ENCODE measurements around the gene SHFL.

DNA sequence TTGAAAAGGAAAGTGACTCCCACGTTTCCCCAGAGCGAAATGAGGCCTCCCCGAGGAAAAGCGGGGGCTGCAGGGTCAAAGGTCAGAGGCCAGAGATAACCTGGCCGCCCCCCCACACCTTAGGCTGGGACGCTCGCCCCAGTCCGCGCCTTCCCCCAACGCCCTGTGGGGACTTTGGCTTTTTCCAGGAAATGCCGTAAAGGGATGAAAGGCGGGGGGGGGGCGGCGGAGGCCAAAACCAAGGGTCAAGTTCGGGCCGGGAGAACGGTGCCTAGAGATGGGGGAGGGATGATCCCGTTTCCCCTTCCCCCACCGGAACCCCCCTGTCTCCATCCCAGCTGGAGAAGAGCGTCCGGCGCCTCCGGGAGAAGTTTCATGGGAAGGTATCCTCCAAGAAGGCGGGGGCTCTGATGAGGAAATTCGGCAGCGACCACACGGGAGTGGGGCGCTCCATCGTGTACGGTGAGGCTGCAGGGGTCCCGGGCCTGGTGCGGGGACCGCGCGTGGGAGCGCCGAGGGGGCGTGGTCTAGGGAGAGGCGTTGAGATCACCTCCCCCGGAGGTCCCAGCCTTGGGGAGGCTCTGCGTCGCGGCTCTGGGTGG lies 575 bp downstream of the SHFL start:
- TF ChIP-seq, protein P1, sequence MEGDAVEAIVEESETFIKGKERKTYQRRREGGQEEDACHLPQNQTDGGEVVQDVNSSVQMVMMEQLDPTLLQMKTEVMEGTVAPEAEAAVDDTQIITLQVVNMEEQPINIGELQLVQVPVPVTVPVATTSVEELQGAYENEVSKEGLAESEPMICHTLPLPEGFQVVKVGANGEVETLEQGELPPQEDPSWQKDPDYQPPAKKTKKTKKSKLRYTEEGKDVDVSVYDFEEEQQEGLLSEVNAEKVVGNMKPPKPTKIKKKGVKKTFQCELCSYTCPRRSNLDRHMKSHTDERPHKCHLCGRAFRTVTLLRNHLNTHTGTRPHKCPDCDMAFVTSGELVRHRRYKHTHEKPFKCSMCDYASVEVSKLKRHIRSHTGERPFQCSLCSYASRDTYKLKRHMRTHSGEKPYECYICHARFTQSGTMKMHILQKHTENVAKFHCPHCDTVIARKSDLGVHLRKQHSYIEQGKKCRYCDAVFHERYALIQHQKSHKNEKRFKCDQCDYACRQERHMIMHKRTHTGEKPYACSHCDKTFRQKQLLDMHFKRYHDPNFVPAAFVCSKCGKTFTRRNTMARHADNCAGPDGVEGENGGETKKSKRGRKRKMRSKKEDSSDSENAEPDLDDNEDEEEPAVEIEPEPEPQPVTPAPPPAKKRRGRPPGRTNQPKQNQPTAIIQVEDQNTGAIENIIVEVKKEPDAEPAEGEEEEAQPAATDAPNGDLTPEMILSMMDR (IDR thresholded peaks at IDR 0.05 in 4 of 5, conservative IDR thresholded peaks at IDR 0.05 in 1 of 5), result no peak
- no peak for TF ChIP-seq POLR2A (IDR thresholded peaks at IDR 0.05)

Data from gastrocnemius medialis (tissue), 4 donors.